HG02798 (cell line): ENCODE measurements around the gene CCNL2.
"Not testable (repeated sequence)": the region's sequence is repeated elsewhere in the genome, so short reads cannot be mapped to it uniquely, and the experiment has no call there.

Source experiments
- ATAC-seq: cut with Tn5 transposase; IDR thresholded peaks from one replicate; pipeline ENCODE4 v1.9.1; 2021; ENCODE audit warnings: mild to moderate bottlenecking; ENCODE audit not compliant: unreplicated experiment, poor library complexity

Gene CCNL2

GRCh38 chr1:1421147-1421906 is 22.2 kb upstream of the CCNL2 start, which contains the start of gene ANKRD65:
TSS of gene ANKRD65 (minus strand) at chr1:1421276. CDS start at chr1:1421005, 271 bp downstream.
- ATAC-seq: no peak

- no peak for ATAC-seq
Measured at GRCh38 chr1:1420654-1421141, 21.6 kb upstream of the CCNL2 start.

GRCh38 chr1:1419813-1420653 is 20.9 kb upstream of the CCNL2 start:
- ATAC-seq: no peak

GRCh38 chr1:1419363-1419812 is 20.3 kb upstream of the CCNL2 start:
- no peak for ATAC-seq

GRCh38 chr1:1418464-1419362 is 19.6 kb upstream of the CCNL2 start:
- ATAC-seq: no peak

GRCh38 chr1:1417825-1418463 is 18.8 kb upstream of the CCNL2 start:
- ATAC-seq: not testable (repeated sequence)

- not testable (repeated sequence) for ATAC-seq
Measured at GRCh38 chr1:1417396-1417795, 18.3 kb upstream of the CCNL2 start.

- no peak for ATAC-seq
Measured at GRCh38 chr1:1415751-1416150, 16.6 kb upstream of the CCNL2 start.

- not testable (repeated sequence) for ATAC-seq
Measured at GRCh38 chr1:1412311-1412902, 13.3 kb upstream of the CCNL2 start.

- no peak for ATAC-seq
Measured at GRCh38 chr1:1411626-1412025, 12.5 kb upstream of the CCNL2 start.

- ATAC-seq: not testable (repeated sequence)
Measured at GRCh38 chr1:1410238-1410637, 11.1 kb upstream of the CCNL2 start.

- ATAC-seq: peak; percentile 31
Measured at GRCh38 chr1:1407636-1408318, 8.6 kb upstream of the CCNL2 start.

- ATAC-seq: peak; percentile 93
Measured at GRCh38 chr1:1406821-1407635, 7.9 kb upstream of the CCNL2 start, which contains the start of gene MRPL20. TSS of gene MRPL20 (minus strand) at chr1:1407293. CDS start at chr1:1407217, 76 bp downstream.

GRCh38 chr1:1406101-1406820 is 7.1 kb upstream of the CCNL2 start:
- ATAC-seq: no peak

GRCh38 chr1:1403653-1404052 is 4.5 kb upstream of the CCNL2 start:
- ATAC-seq: no peak

GRCh38 chr1:1402901-1403392 is 3.8 kb upstream of the CCNL2 start:
- not testable (repeated sequence) for ATAC-seq
